Tibial nerve (tissue), 4 donors: ENCODE results near the gene TRIM29. TPM values are rescaled to one million over a fixed set of nuclear protein-coding genes. Genes with fewer than 3 reads are reported as not detected.

Experiments used
- DNase-seq, 2 donors: peaks; one replicate each; pipeline ENCODE4 v3.0.0-alpha.2; 2019; ENCODE audit warnings: low spot score in 2 of 2
- H3K27ac ChIP-seq, 4 donors: fragments of 200-600 bp; sonication (generic) in 3 of 4; one replicate each; pipeline ENCODE4 v1.5.1; 2017 to 2019; ENCODE audit warnings: mild to moderate bottlenecking in 1 of 4
- H3K27me3 ChIP-seq, 2 donors: fragments of 200-600 bp; sonication (generic) in 1 of 2; one replicate each; pipeline versions ENCODE4 v1.5.1 to v1.6.0; 2017 to 2019
- H3K36me3 ChIP-seq, 3 donors: fragments of 200-600 bp; sonication (generic); one replicate each; pipeline ENCODE4 v1.5.1; 2018 to 2019
- H3K4me1 ChIP-seq, 4 donors: fragments of 200-600 bp; sonication (generic) in 3 of 4; one replicate each; pipeline ENCODE4 v1.5.1; 2017 to 2019
- H3K4me3 ChIP-seq, 4 donors: fragments of 200-600 bp; sonication (generic) in 3 of 4; one replicate each; pipeline ENCODE4 v1.5.1; 2017 to 2019; ENCODE audit warnings: mild to moderate bottlenecking in 1 of 4, moderate library complexity in 1 of 4
- H3K9me3 ChIP-seq, 4 donors: fragments of 200-600 bp; sonication (generic) in 3 of 4; one replicate each; pipeline ENCODE4 v1.5.1; 2017 to 2019
- EP300 ChIP-seq, 2 donors: sonication (generic); formaldehyde crosslinking; IDR thresholded peaks; one replicate each; pipeline ENCODE4 v1.6.1; 2017; ENCODE audit warnings: antibody characterized with exemption in 2 of 2, mild to moderate bottlenecking in 1 of 2
- POLR2A ChIP-seq, 2 donors: fragments of 450-650 bp; IDR thresholded peaks; one replicate each; pipeline ENCODE4 v1.6.1; 2017; ENCODE audit warnings: antibody characterized with exemption in 2 of 2, mild to moderate bottlenecking in 2 of 2, moderate library complexity in 2 of 2
- WGBS, 2 donors: methylation state at CpG; one replicate each; pipeline ENCODE4 v1.1.5; 2018; 5-methylcytosine and 5-hydroxymethylcytosine counted together
- total RNA-seq, 4 donors: library from RNA; depleted of rRNA; stranded (reverse); fragments of >200 nt; gene quantifications; one replicate each; pipeline ENCODE4 v1.1.0, GENCODE V29; 2016
- TF ChIP-seq, protein P1 (sequence below), 5 experiments: fragments of 200-600 bp in 3 of 5; fragments of 450-650 bp in 2 of 5; sonication (generic) in 3 of 5; IDR thresholded peaks; one replicate each; pipeline ENCODE4 v1.5.1; 2016 to 2019; ENCODE audit warnings: antibody characterized with exemption in 5 of 5, mild to moderate bottlenecking in 3 of 5, moderate library complexity in 2 of 5

Gene TRIM29
- total RNA-seq, 4 donors from 2014 or later, result 2.4 to 64.9 (median 40.7) TPM

DNA sequence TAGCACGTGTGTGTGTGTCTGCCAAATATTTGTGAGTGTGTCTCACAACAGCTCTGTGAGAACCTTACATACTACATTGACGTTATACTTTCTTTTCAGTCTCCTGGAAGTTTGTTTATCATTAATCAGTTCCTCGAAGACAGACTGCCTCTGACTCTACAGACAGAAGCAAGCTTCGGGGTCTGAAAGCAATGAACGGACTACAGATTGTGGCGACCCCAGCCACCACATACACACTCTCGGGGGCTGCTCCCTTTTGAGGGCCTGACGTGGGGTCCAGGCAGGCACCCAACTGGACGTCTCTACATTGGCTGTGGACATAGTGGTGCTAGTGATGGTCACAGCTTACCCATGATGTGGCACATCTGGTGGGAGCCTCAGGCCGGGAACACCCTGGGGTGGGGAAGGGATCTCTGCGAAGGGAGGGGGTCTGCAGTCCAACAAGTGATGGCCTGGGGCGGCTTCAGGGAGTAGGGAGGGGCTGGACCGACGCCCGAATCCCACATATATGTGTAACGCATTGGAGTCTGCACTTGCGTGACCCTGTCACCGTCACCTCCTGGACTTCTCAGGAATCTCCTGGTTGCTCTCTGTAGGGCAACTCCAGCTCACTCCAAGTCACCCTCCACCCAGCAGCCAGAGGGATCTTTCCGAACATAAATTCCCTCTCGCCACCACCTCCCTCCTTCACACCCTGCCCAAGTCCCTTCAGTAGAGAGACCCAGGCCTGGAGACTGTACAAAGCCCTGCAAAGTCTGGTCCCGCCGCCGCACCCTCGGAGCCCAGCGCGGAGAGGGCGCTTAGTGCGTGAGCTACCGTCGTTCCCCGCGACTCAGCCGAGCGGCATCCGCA is 30.4 kb upstream of the TRIM29 start:
- Histone ChIP-seq H3K36me3 (no peaks in the 10 kb centered on the region), H3K9me3 (peaks cover 0 to 14% (median 1%) of the 10 kb centered on the region in 4 donors), H3K27me3 (peaks cover 0 to 21% of the 10 kb centered on the region in 2 donors), H3K27ac (peak overlapping the region; percentile 33 to 82 (median 60)), H3K4me1 (peaks cover 0 to 33% (median 12%) of the 10 kb centered on the region in 4 donors), H3K4me3 (peak overlapping the region; percentile 33 to 63 (median 52))
- 36 to 39% methylated on average over 31 to 32 of the region's 35 CpGs for WGBS, 2 donors
- peak in 1 of 2 donors; percentile 4 for DNase-seq
- TF ChIP-seq EP300 (IDR thresholded peaks at IDR 0.05) (no peak), POLR2A (IDR thresholded peaks at IDR 0.05) (no peak)
- TF ChIP-seq, protein P1, sequence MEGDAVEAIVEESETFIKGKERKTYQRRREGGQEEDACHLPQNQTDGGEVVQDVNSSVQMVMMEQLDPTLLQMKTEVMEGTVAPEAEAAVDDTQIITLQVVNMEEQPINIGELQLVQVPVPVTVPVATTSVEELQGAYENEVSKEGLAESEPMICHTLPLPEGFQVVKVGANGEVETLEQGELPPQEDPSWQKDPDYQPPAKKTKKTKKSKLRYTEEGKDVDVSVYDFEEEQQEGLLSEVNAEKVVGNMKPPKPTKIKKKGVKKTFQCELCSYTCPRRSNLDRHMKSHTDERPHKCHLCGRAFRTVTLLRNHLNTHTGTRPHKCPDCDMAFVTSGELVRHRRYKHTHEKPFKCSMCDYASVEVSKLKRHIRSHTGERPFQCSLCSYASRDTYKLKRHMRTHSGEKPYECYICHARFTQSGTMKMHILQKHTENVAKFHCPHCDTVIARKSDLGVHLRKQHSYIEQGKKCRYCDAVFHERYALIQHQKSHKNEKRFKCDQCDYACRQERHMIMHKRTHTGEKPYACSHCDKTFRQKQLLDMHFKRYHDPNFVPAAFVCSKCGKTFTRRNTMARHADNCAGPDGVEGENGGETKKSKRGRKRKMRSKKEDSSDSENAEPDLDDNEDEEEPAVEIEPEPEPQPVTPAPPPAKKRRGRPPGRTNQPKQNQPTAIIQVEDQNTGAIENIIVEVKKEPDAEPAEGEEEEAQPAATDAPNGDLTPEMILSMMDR (IDR thresholded peaks at IDR 0.05), result no peak

DNA sequence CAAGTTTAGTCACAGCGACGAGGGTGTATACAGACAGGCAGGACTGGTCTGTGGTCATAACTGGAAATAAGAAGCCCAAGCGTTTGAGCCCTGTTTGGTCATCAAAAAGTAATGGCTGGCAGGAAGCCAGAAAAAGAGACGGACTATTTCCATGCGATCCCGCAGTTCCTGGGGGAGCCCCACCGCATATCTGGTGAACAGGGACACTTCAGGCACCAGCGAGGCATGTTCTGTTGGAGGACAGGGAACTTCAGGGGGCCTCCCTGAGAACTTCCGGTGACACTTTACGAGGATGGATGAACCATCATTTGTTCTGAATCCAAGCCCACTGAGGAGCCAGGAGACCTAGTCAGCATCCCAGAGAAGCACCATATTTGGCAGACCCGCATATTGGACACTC is 29.7 kb upstream of the TRIM29 start:
- Histone ChIP-seq H3K9me3 (peaks cover 0 to 14% (median 1%) of the 10 kb centered on the region in 4 donors), H3K36me3 (no peaks in the 10 kb centered on the region), H3K27me3 (peaks cover 0 to 21% of the 10 kb centered on the region in 2 donors), H3K4me3 (no peak overlapping the region), H3K4me1 (peaks cover 0 to 27% (median 12%) of the 10 kb centered on the region in 4 donors), H3K27ac (no peak overlapping the region)
- WGBS, 2 donors, result 60 to 68% methylated on average over 11 of the region's 11 CpGs
- TF ChIP-seq POLR2A (IDR thresholded peaks at IDR 0.05), result no peak
- TF ChIP-seq, protein P1 (IDR thresholded peaks at IDR 0.05), result no peak
- TF ChIP-seq EP300 (IDR thresholded peaks at IDR 0.05), result no peak
- no peak for DNase-seq

- TF ChIP-seq EP300 (IDR thresholded peaks at IDR 0.05), result no peak
- TF ChIP-seq, protein P1 (IDR thresholded peaks at IDR 0.05), result no peak
- TF ChIP-seq POLR2A (IDR thresholded peaks at IDR 0.05), result no peak
- Histone ChIP-seq H3K4me1 (no peaks in the 10 kb centered on the region), H3K27me3 (peaks cover 0 to 7% of the 10 kb centered on the region in 2 donors), H3K36me3 (no peaks in the 10 kb centered on the region), H3K27ac (no peak overlapping the region), H3K9me3 (peaks cover 0 to 24% (median under 1%) of the 10 kb centered on the region in 4 donors), H3K4me3 (no peak overlapping the region)
- no peak for DNase-seq
- 75 to 85% methylated on average over 1 of the region's 1 CpG for WGBS, 2 donors
These were observed 22.5 kb upstream of the TRIM29 start for GRCh38 chr11:120160436-120160835.

DNA sequence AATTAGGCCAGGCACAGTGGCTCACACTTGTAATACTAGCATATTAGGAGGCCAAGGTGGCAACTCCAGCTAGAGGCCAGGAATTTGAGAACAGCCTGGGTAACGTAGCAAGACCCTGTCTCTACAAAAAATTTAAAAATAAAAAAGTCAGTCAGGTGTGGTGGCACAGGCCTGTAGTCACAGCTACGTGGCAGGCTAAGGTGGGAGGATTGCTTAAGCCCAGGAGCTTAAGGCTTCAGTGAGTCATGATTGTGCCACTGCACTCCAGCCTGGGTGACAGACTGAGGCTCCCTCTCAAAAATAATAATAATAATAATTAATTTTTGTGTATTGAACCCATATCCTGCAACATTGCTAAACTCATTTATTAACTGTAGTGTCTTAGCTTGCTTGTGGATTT is 15.3 kb upstream of the TRIM29 start:
- Histone ChIP-seq H3K27me3 (peaks cover 0 to 6% of the 10 kb centered on the region in 2 donors), H3K4me1 (no peaks in the 10 kb centered on the region), H3K4me3 (no peak overlapping the region), H3K27ac (no peak overlapping the region), H3K9me3 (peaks cover 0 to 11% (median 0%) of the 10 kb centered on the region in 4 donors), H3K36me3 (no peaks in the 10 kb centered on the region)
- 76 to 88% methylated on average over 2 of the region's 2 CpGs for WGBS, 2 donors
- DNase-seq, result no peak
- TF ChIP-seq EP300 (IDR thresholded peaks at IDR 0.05) (no peak), POLR2A (IDR thresholded peaks at IDR 0.05) (no peak)
- TF ChIP-seq, protein P1 (IDR thresholded peaks at IDR 0.05), result no peak

GRCh38 chr11:120151536-120151935 is 13.6 kb upstream of the TRIM29 start:
- Histone ChIP-seq H3K4me3 (no peak overlapping the region), H3K9me3 (peaks cover 0 to 11% (median 0%) of the 10 kb centered on the region in 4 donors), H3K27ac (no peak overlapping the region), H3K36me3 (no peaks in the 10 kb centered on the region), H3K27me3 (peaks cover 0 to 23% of the 10 kb centered on the region in 2 donors), H3K4me1 (no peaks in the 10 kb centered on the region)
- 54 to 65% methylated on average over 1 of the region's 1 CpG for WGBS, 2 donors
- DNase-seq, result no peak
- TF ChIP-seq POLR2A (IDR thresholded peaks at IDR 0.05) (no peak), EP300 (IDR thresholded peaks at IDR 0.05) (no peak)
- TF ChIP-seq, protein P1 (IDR thresholded peaks at IDR 0.05), result no peak
